Pancreas (tissue), 10 donors: ENCODE data around the gene FAM120A. TPM values are rescaled to one million over a fixed set of nuclear protein-coding genes. Genes with fewer than 3 reads are reported as not detected.
A peak's percentile ranks its signal among the peaks of the same experiment; 100 is the strongest.

Experiments
- ATAC-seq, 4 donors: fragments of 200-7000 bp; cut with Tn5 transposase; one replicate each; pipeline versions ENCODE4 v1.8.0 to v1.9.1; 2020; ENCODE audit warnings: mild to moderate bottlenecking in 4 of 4, moderate library complexity in 4 of 4
- DNase-seq, 6 donors: peaks; one replicate each; pipeline ENCODE4 v3.0.0-alpha.2; 2020
- FAIRE-seq: peaks from 2 replicates; lab custom pipeline; 2012; peaks lifted over from hg19 to GRCh38; lab: Jason Lieb, UNC
- H3K27ac ChIP-seq, 4 donors: fragments of 200-600 bp; sonication (generic); 1 replicate in 3 of 4; 2 replicates in 1 of 4; pipeline versions ENCODE4 v1.5.0 to v1.8.0; 2020
- H3K27me3 ChIP-seq, 4 donors: fragments of 200-600 bp; one replicate each; pipeline ENCODE4 v1.8.0; 2021
- H3K36me3 ChIP-seq, 3 donors: fragments of 200-600 bp; sonication (generic) in 1 of 3; one replicate each; pipeline versions ENCODE4 v1.5.0 to v1.8.0; 2020 to 2021
- H3K4me1 ChIP-seq, 3 donors: fragments of 200-600 bp; one replicate each; pipeline ENCODE4 v1.8.0; 2021
- H3K4me3 ChIP-seq, 4 donors: fragments of 200-600 bp; sonication (generic) in 2 of 4; one replicate each; pipeline versions ENCODE4 v1.5.0 to v1.8.0; 2020 to 2021
- H3K9me3 ChIP-seq, 4 donors: fragments of 200-600 bp; one replicate each; pipeline ENCODE4 v1.8.0; 2021
- WGBS, 2 donors: extraction: QIAGEN DNeasy Blood & Tissue Kit; methylation state at CpG; one replicate each; pipeline ENCODE4 v1.1.7; 2013; 5-methylcytosine and 5-hydroxymethylcytosine counted together
- intact Hi-C, 3 donors: fragments of 100-400 bp; cut with DNase I; formaldehyde crosslinking; loops; one replicate each; pipeline versions ENCODE4 v1.11.1 to v1.14.2; 2022
- polyA plus RNA-seq, 2 donors: library from polyadenylated mRNA; stranded (reverse); fragments of 200-250 nt; gene quantifications; one replicate each; pipeline ENCODE4 v1.2.3, GENCODE V29; 2013
- total RNA-seq, 6 donors: library from RNA; stranded (reverse); fragmentation: NEBNext Ultra II Directional in 4 of 6; extraction: Animal tissue kit (Norgen Biotek cat#: 25700) in 4 of 6; gene quantifications; one replicate each; pipeline versions ENCODE4 v1.2.1 to v1.2.4, GENCODE V29; 2021 to 2023
- TF ChIP-seq, protein P1 (sequence below), 4 donors: fragments of 200-600 bp; sonication (generic) in 3 of 4; IDR thresholded peaks; one replicate each; pipeline versions ENCODE4 v1.5.0 to v1.8.0; 2021; ENCODE audit warnings: antibody characterized with exemption in 4 of 4
- donor health status: healthy with polysubstance abuse.
- donor health status: DM: no; HTN: no; CAD: no; lungs with moderate emphysema.
- donor health status: DM: no; HTN: no; CAD: no.
- donor health status: control.
- donor health status: control.
- donor health status: Bipolar disorder and iron deficiency.
- donor health status: DM: yes; HTN: yes; CAD: no.
- donor health status: DM: no; HTN: no; CAD: no.
- donor health status: DM: no; HTN: no; CAD: no.
- donor health status: DM: yes; HTN: yes; CAD: no.

FAM120A gene
- total and polyA plus RNA-seq, 8 donors: 24.2 to 66.4 (median 54.0) TPM

DNA sequence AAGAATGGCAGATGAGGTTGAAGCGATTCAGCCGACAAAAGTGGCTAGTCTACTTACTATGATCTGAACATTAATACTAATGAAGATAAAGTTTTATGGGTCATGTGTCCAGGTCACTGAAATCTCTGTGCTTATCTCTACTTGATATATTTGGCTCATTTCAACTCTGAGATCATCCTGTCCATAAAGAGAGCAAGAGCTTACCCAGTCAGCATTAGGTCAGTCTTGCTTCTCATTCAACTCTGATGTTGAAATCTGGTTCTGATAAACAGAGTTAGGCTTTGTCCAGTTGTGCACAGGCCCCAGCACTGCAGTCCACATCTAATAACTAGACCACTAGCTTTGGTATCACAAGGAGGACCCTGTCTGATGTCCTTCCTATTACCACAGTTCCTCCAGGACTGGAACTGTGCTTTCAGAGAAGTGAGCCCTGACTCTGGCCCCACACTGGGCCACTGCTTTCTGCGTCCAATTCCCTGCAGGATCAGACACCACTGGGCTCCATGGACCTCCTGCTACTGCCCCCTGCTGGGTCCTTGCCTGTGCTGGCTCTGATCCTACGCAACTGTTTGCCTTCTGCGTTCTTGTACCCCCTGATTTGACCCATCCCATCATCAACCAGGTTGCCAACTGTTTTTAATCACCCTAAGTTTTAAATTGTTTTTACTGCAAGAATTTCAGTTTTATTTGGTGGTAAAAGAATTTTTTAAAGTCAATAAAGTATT, 23.7 kb upstream of the FAM120A start:
- TF ChIP-seq, protein P1, sequence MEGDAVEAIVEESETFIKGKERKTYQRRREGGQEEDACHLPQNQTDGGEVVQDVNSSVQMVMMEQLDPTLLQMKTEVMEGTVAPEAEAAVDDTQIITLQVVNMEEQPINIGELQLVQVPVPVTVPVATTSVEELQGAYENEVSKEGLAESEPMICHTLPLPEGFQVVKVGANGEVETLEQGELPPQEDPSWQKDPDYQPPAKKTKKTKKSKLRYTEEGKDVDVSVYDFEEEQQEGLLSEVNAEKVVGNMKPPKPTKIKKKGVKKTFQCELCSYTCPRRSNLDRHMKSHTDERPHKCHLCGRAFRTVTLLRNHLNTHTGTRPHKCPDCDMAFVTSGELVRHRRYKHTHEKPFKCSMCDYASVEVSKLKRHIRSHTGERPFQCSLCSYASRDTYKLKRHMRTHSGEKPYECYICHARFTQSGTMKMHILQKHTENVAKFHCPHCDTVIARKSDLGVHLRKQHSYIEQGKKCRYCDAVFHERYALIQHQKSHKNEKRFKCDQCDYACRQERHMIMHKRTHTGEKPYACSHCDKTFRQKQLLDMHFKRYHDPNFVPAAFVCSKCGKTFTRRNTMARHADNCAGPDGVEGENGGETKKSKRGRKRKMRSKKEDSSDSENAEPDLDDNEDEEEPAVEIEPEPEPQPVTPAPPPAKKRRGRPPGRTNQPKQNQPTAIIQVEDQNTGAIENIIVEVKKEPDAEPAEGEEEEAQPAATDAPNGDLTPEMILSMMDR (IDR thresholded peaks at IDR 0.05): peak in 1 of 4 donors; percentile 13
- ATAC-seq: peak in 2 of 4 donors; percentile 46 to 64
- H3K36me3 ChIP-seq: no peaks in the 10 kb centered on the region
- no peaks in the 10 kb centered on the region for H3K27me3 ChIP-seq
- H3K27ac ChIP-seq: no peak overlapping the region
- no peak for DNase-seq
- H3K9me3 ChIP-seq: no peaks in the 10 kb centered on the region
- WGBS, 2 donors: 61 to 80% methylated on average over 5 of the region's 5 CpGs
- intact Hi-C loops: no loop called here
- no peak overlapping the region for H3K4me3 ChIP-seq
- no peaks in the 10 kb centered on the region for H3K4me1 ChIP-seq
- no peak for FAIRE-seq

DNA sequence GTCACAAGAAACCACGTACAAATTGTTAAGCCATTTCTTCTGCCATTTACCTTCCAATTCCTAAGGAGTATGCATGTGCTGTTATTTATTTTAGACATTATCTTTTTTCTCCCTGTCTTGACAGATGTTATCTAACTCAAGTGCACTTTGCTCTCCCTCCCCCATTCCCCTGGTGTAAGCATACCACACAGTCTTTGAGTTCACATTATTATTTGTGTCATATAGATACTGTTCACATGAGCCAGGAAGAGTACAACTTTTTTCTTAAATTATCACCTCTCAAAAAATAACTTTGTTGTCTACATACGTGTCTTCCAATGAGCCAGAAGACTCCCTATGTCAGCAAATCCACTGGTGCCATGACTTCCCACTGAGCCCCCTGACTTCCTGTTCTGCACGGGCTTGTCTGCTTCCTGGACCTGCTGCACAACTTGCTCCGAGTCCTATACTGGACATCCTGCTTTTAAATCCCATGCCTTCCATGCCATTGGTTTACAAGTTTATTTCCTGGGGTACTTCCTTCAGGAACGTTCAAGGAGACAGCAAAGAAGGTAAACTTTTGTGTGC, 19.9 kb upstream of the FAM120A start:
- no peak for ATAC-seq
- DNase-seq: no peak
- intact Hi-C loops: no loop called here
- Histone ChIP-seq H3K36me3 (no peaks in the 10 kb centered on the region), H3K27me3 (no peaks in the 10 kb centered on the region), H3K27ac (no peak overlapping the region), H3K4me1 (no peaks in the 10 kb centered on the region), H3K4me3 (no peak overlapping the region), H3K9me3 (no peaks in the 10 kb centered on the region)
- WGBS, 2 donors: 56 to 57% methylated on average over 5 of the region's 5 CpGs
- TF ChIP-seq, protein P1 (IDR thresholded peaks at IDR 0.05): no peak
- no peak for FAIRE-seq

- no peak overlapping the region for H3K4me3 ChIP-seq
- H3K4me1 ChIP-seq: no peaks in the 10 kb centered on the region
- no peak overlapping the region for H3K27ac ChIP-seq
- ATAC-seq (no peak), DNase-seq (no peak), FAIRE-seq (no peak)
- H3K36me3 ChIP-seq: no peaks in the 10 kb centered on the region
- no peaks in the 10 kb centered on the region for H3K9me3 ChIP-seq
- TF ChIP-seq, protein P1 (IDR thresholded peaks at IDR 0.05): no peak
- H3K27me3 ChIP-seq: no peaks in the 10 kb centered on the region
- intact Hi-C loops: no loop called here
- WGBS, 2 donors: 91 to 94% methylated on average over 1 of the region's 1 CpG
Observed at GRCh38 chr9:93432964-93433363, 18.5 kb upstream of the FAM120A start.

DNA sequence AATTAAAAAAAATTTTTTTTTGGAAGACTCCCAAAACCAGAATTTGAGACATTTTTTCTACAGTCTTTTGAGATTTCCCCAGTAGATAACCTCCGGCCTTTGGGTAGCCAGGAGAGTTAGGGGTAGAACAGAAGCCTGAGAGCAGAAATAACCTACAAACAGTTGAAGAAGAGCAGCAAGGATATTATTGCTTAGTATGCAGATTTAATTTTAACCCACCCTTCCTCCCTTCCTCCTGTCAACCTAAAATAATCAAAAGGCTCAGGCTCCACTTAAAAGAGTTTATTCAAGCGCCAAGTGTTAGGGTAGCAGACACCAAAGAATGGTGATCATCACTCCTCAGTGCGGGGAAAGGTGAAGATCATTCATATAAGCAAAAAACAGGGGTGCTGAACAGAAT, 17.4 kb upstream of the FAM120A start:
- Histone ChIP-seq H3K36me3 (no peaks in the 10 kb centered on the region), H3K27me3 (no peaks in the 10 kb centered on the region), H3K4me3 (no peak overlapping the region), H3K27ac (no peak overlapping the region), H3K9me3 (no peaks in the 10 kb centered on the region), H3K4me1 (no peaks in the 10 kb centered on the region)
- no peak for DNase-seq
- 94 to 96% methylated on average over 3 of the region's 3 CpGs for WGBS, 2 donors
- no peak for FAIRE-seq
- intact Hi-C loops: no loop called here
- TF ChIP-seq, protein P1 (IDR thresholded peaks at IDR 0.05): no peak
- ATAC-seq: no peak

- H3K27me3 ChIP-seq: no peaks in the 10 kb centered on the region
Observed at GRCh38 chr9:93435386-93435785, 16.1 kb upstream of the FAM120A start.

More at GRCh38 chr9:93435386-93435785, 16.1 kb upstream of the FAM120A start:
- H3K4me1 ChIP-seq: no peaks in the 10 kb centered on the region
- TF ChIP-seq, protein P1 (IDR thresholded peaks at IDR 0.05): no peak
- intact Hi-C loops: no loop called here
- 86 to 90% methylated on average over 8 of the region's 8 CpGs for WGBS, 2 donors
- no peak for DNase-seq
- no peaks in the 10 kb centered on the region for H3K36me3 ChIP-seq
- H3K27ac ChIP-seq: no peak overlapping the region
- H3K4me3 ChIP-seq: no peak overlapping the region
- no peak for ATAC-seq
- FAIRE-seq: no peak
- H3K9me3 ChIP-seq: no peaks in the 10 kb centered on the region
